SIG-M5 treated with dmso at 0.1 percent for 504 hours (cell line): ENCODE results near the gene BTG1.
A peak's percentile ranks its signal among the peaks of the same experiment; 100 is the strongest.

Experiments
- DNase-seq: peaks from one replicate; lab custom pipeline; 2025; ENCODE audit not compliant: unreplicated experiment; lab: John Stamatoyannopoulos, UW

Gene BTG1

DNA sequence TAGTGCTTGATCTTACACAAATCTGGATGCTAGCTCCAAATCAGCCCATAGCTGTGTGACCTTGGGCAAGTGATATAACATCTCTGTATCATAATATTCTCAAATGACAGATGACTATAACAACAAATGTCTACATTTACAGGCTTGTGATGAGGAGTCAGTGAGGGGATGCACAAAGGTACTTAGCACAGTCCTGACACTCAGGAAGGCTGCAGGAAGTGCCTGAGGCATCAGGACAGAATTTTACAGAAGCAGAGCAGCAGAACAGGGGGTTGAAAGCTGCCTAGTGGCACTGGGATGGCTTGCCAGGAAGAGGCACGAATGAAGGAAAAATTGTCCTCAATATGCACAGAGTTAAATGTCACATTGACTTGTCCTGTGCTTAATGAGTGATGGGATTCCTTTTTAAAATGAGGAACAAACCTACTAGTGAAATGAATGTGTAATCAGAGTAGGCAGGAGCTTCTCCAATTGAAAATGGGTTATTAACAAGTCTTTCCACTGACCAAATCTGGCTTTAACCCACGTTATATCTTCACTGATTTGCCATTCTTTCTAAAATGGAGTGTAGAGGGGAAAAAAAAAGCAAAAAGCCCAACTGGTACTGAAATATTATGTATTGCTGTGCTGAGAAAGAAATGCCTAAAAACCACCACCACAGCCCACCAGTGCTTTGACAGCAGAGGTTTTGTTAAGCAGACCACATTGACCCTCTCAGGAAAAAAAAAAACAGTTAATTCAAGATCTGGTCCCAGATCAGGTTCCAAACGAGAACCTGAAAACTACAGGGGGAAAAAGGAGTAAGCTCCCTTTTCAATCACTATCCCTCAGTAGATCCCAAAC is 11.6 kb downstream of the BTG1 start:
- DNase-seq: peak; percentile 73

DNA sequence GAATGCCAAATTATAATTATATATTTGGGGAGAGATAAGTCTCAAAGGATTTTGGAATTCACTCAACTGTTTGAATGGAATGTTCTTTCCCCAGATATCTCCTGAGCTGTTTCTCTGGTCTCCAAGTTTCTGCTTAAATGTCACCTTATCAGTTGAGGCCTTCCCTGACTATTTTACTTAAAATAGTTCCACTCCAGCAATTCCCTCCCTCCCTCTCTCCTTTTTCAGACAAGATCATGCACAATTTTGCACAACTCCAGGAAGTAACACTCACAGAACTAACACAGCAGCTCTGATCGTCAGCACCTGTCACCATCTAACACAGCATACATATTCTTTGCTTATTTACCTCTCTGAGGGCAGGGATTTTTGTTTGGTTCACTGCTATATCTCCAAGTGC is 12.5 kb downstream of the BTG1 start:
- DNase-seq: no peak

- no peak for DNase-seq
Observed at GRCh38 chr12:92132288-92132687, 13.4 kb downstream of the BTG1 start.

DNA sequence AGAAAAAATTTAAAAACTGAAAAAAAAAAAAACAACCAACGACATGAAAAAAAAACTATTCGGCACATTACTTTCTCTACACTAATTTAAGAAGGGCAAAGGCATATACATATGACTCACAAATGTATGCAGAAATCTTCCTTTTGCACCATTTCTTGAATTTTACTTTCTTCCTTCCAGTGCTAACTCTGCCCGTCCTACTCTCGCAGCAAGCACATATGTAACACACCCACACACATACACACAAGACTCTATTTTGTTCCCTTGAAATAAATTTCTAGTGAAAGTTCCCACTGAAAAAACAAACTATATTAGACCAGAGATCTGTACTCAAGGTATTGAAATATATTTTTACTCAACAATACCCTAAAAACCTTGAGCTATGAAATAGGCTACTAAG is 14.6 kb downstream of the BTG1 start:
- no peak for DNase-seq

- no peak for DNase-seq
Observed at GRCh38 chr12:92129609-92130008, 16.0 kb downstream of the BTG1 start.

DNA sequence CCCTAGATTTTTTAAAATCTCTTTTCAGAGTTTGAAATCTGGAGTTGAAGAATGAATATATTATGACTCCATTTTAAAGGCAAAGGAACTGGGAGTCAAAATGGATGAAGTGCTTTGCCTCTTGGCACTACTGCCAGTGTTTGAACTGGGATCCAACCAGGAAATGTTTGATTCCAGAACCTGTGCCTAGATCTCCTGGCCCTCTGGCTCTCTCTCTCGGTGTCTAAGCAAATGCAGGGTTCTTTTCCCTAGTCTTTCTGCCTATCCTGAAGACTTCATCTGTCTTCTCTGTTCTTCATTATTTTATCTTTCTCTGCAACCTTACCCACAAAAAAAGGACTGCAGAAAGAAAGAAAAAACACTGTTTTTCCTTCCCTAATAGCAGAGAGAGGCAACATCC is 17.0 kb downstream of the BTG1 start:
- DNase-seq: no peak

GRCh38 chr12:92124689-92125029 is 21.0 kb downstream of the BTG1 start:
- peak; percentile 25 for DNase-seq

- DNase-seq: peak; percentile 96
Observed at GRCh38 chr12:92123780-92124688, 21.6 kb downstream of the BTG1 start.

DNA sequence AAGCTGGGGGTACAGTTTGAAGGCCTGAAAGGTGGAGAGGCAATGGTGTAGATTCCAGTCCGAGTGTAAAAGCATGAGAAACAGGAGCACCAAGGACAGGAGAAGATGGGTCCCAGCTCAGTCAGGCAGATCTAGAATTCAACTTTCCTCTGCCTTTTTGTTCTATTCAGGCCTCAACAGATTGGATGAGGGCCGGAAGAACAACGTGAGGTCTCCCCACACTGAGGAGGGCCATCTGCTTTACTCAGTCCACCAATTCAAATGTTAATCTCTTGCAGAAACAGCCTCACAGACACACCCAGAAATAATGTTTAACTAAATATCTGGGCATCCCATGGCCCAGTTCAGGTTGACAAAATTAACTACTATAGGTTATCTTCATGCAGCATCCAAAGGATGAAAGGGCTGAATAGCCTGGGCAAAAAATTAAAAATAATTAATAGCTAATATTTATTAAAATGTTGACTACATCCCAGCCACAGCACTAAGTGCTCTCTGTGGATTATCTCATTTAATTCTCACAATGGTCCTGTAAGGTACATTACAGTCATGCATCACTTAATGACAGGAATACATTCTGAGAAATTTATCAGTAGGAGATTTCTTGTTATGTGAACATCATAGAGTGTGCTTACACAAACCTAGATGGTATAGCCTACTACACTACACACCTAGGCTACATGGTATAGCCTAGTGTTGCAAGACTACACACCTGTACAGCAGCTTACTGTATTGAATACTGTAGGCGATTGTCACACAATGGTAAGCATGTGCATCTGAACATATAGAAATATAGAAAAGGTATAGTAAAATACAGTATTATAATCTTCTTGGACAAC is 22.5 kb downstream of the BTG1 start:
- no peak for DNase-seq

DNA sequence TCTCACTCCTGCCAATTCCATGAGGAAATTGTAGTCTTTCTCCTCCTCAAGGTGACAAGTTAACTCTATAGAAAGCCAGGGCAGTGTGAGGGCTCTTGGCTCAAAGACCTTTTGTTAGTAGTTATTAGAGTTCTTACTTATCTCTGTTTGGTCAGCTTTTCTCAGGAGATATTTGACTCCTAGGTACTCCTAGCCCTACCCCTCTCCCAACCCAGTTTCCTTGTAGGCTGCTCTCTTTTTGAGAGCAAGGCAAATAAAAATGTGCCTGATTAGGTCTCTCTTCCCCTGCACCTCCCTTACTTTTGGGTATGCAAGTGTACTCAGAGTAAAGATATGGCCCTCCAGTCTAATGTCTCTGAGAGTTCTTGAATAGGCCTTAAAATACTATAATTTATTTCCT is 23.8 kb downstream of the BTG1 start:
- no peak for DNase-seq

GRCh38 chr12:92118826-92119536 is 26.7 kb downstream of the BTG1 start:
- no peak for DNase-seq

GRCh38 chr12:92114834-92115233 is 30.8 kb downstream of the BTG1 start:
- DNase-seq: no peak

DNA sequence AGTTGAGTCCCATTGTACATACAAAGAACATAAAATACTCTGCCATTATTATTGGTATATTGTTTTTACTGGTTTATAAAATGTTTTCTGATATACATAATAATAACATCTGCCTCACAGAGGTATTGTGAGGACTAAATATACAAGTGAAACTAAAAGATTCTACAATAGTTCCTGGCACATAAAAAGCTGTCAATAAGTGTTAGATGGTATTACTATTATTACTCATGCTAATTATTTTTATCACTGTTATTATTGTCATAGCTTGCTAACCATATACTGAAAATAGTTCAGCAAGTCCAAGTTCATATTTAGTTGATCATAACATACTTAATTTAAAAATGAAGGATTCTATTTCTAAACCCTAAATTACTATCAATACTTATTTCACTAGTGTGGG is 34.4 kb downstream of the BTG1 start:
- no peak for DNase-seq

DNA sequence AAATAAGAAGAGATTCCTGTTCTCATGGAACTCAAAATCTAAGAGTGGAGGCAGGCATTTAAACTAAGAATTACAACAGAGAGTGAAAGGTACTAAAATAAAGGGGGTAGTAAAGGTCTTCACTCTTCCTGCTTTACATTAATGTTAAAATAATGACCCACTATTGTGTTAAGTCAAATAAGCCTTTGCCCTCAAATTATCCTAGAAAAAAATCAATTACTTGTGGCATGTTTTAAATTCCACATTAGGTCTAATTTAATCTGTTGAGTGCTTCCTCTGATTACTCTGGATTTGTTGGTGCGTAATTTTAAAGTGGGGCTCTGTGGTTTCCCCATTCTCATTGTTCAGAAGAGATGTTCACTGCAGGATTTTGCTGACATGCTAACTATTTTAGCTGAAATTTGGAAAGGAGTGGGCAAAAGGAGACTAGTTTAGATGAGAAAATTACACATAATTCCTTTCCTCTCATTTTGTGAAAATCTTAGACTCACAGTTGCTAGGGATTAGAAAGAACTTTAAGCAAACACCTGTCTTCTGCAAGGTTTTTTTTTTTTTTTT is 35.5 kb downstream of the BTG1 start:
- no peak for DNase-seq

DNA sequence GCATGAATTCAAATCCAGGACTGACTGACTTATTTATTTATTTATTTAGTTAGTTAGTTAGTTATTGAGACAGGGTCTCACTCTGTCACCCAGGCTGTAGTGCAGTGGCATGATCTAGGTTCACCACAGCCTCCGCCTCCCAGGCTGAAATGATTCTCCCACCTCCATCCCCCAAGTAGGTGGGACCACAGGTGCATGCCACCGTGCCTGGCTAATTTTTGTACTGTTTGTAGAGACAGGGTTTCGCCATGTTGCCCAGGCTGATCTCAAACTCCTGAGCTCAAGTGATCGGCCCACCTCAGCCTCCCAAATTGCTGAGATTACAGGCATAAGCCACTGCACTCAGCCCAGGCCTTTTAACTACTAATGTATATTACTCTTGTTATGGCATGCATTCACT is 36.0 kb downstream of the BTG1 start:
- no peak for DNase-seq

- DNase-seq: peak; percentile 97
Observed at GRCh38 chr12:92108651-92109050, 37.0 kb downstream of the BTG1 start.

GRCh38 chr12:92107621-92108131 is 38.0 kb downstream of the BTG1 start:
- no peak for DNase-seq

DNA sequence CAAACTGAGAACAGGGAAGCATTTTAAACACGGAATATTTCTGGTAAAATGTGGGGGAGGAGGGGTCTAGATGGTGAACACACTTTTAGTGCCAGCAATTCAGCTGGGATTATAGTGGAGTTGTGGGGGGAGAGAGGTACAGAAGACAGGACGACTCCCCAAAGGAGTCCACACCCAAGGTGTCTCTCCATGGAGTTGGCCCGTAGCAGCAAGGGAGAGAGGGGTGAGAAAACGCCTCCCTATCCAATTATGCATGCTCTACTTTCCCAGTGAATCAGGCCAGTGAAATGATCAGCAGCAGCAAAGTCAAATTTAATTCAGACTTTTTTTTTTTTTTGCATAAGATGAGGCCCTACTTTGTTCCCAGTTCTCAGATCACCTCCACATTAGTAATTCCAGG is 38.6 kb downstream of the BTG1 start:
- DNase-seq: no peak

GRCh38 chr12:92105676-92106075 is 40.0 kb downstream of the BTG1 start:
- DNase-seq: peak; percentile 93

DNA sequence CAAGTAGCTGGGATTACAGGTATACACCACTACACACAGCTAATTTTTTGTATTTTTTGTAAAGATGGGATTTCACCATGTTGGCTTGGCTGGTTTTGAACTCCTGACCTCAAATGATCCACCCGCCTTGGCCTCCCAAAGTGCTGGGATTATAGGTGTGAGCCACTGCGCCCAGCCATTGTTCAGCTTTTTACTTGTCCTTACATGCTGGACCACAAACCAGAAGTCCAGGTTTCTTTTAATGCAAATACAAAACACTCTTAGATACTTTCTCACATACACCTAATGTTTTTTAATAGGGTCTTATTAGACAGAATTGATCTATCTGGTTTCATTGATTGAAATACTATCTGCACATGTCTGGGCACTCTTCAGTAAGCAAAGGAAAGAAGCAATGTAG is 40.5 kb downstream of the BTG1 start:
- no peak for DNase-seq
